Mucosa of stomach (tissue), 1 donor: Measurements from ENCODE around the gene LPP.

Source experiments
- H3K27me3 ChIP-seq: one replicate; pipeline ENCODE4 v1.7.0; 2013; ENCODE audit warnings: mild to moderate bottlenecking, low read length; ENCODE audit not compliant: control insufficient read depth, insufficient read depth
- H3K36me3 ChIP-seq: one replicate; pipeline ENCODE4 v1.7.0; 2013; ENCODE audit warnings: low read length; ENCODE audit not compliant: control insufficient read depth, insufficient read depth
- H3K4me1 ChIP-seq: one replicate; pipeline ENCODE4 v1.7.0; 2013; ENCODE audit warnings: mild to moderate bottlenecking, low read length; ENCODE audit not compliant: control insufficient read depth, insufficient read depth
- H3K4me3 ChIP-seq: one replicate; pipeline ENCODE4 v1.7.0; 2013; ENCODE audit warnings: low read length
- H3K9ac ChIP-seq: one replicate; pipeline ENCODE4 v1.7.0; 2013; ENCODE audit warnings: mild to moderate bottlenecking, low read length, moderate library complexity
- H3K9me3 ChIP-seq: one replicate; pipeline ENCODE4 v1.7.0; 2013; ENCODE audit warnings: mild to moderate bottlenecking, low read length, moderate library complexity; ENCODE audit not compliant: control insufficient read depth
- donor health status: Pancreatic carcinoma.

Gene LPP

GRCh38 chr3:188854772-188855149 is 700.8 kb downstream of the LPP start:
- Histone ChIP-seq H3K36me3 (no peaks in the 10 kb centered on the region), H3K9ac (no peak overlapping the region), H3K9me3 (no peaks in the 10 kb centered on the region), H3K27me3 (no peaks in the 10 kb centered on the region), H3K4me1 (no peaks in the 10 kb centered on the region), H3K4me3 (no peak overlapping the region)

GRCh38 chr3:188855675-188856074 is 701.7 kb downstream of the LPP start:
- Histone ChIP-seq H3K9me3 (no peaks in the 10 kb centered on the region), H3K36me3 (no peaks in the 10 kb centered on the region), H3K9ac (no peak overlapping the region), H3K4me3 (no peak overlapping the region), H3K27me3 (no peaks in the 10 kb centered on the region), H3K4me1 (no peaks in the 10 kb centered on the region)

GRCh38 chr3:188860147-188860546 is 706.2 kb downstream of the LPP start:
- Histone ChIP-seq H3K4me3 (no peak overlapping the region), H3K9me3 (no peaks in the 10 kb centered on the region), H3K9ac (no peak overlapping the region), H3K36me3 (no peaks in the 10 kb centered on the region), H3K27me3 (no peaks in the 10 kb centered on the region), H3K4me1 (peaks cover 4% of the 10 kb centered on the region)

- Histone ChIP-seq H3K27me3 (no peaks in the 10 kb centered on the region), H3K9ac (no peak overlapping the region), H3K36me3 (no peaks in the 10 kb centered on the region), H3K9me3 (no peaks in the 10 kb centered on the region), H3K4me3 (no peak overlapping the region), H3K4me1 (peaks cover 4% of the 10 kb centered on the region)
Measured at GRCh38 chr3:188861842-188862744, 708.1 kb downstream of the LPP start.

GRCh38 chr3:188863999-188864406 is 710.0 kb downstream of the LPP start:
- Histone ChIP-seq H3K9ac (no peak overlapping the region), H3K4me1 (peaks cover 4% of the 10 kb centered on the region), H3K4me3 (no peak overlapping the region), H3K9me3 (no peaks in the 10 kb centered on the region), H3K36me3 (no peaks in the 10 kb centered on the region), H3K27me3 (no peaks in the 10 kb centered on the region)

GRCh38 chr3:188867691-188868265 is 713.8 kb downstream of the LPP start:
- H3K27me3 ChIP-seq = no peaks in the 10 kb centered on the region
- H3K9me3 ChIP-seq = no peaks in the 10 kb centered on the region
- H3K4me3 ChIP-seq = no peak overlapping the region
- no peak overlapping the region for H3K9ac ChIP-seq
- H3K4me1 ChIP-seq = no peaks in the 10 kb centered on the region
- H3K36me3 ChIP-seq = no peaks in the 10 kb centered on the region

GRCh38 chr3:188868803-188869202 is 714.8 kb downstream of the LPP start:
- Histone ChIP-seq H3K36me3 (no peaks in the 10 kb centered on the region), H3K27me3 (no peaks in the 10 kb centered on the region), H3K9ac (no peak overlapping the region), H3K4me3 (no peak overlapping the region), H3K9me3 (no peaks in the 10 kb centered on the region), H3K4me1 (no peaks in the 10 kb centered on the region)

- no peaks in the 10 kb centered on the region for H3K9me3 ChIP-seq
- no peak overlapping the region for H3K4me3 ChIP-seq
- no peak overlapping the region for H3K9ac ChIP-seq
- no peaks in the 10 kb centered on the region for H3K27me3 ChIP-seq
- no peaks in the 10 kb centered on the region for H3K4me1 ChIP-seq
- no peaks in the 10 kb centered on the region for H3K36me3 ChIP-seq
Measured at GRCh38 chr3:188869628-188870027, 715.7 kb downstream of the LPP start.

- Histone ChIP-seq H3K4me1 (no peaks in the 10 kb centered on the region), H3K36me3 (no peaks in the 10 kb centered on the region), H3K9me3 (no peaks in the 10 kb centered on the region), H3K27me3 (no peaks in the 10 kb centered on the region), H3K4me3 (no peak overlapping the region), H3K9ac (no peak overlapping the region)
Measured at GRCh38 chr3:188870431-188870830, 716.5 kb downstream of the LPP start.

GRCh38 chr3:188874576-188874975 is 720.6 kb downstream of the LPP start:
- Histone ChIP-seq H3K9ac (no peak overlapping the region), H3K4me1 (no peaks in the 10 kb centered on the region), H3K9me3 (no peaks in the 10 kb centered on the region), H3K4me3 (no peak overlapping the region), H3K27me3 (no peaks in the 10 kb centered on the region), H3K36me3 (no peaks in the 10 kb centered on the region)

- H3K9ac ChIP-seq = no peak overlapping the region
- H3K4me3 ChIP-seq = no peak overlapping the region
- H3K9me3 ChIP-seq = no peaks in the 10 kb centered on the region
- no peaks in the 10 kb centered on the region for H3K36me3 ChIP-seq
- H3K27me3 ChIP-seq = no peaks in the 10 kb centered on the region
- no peaks in the 10 kb centered on the region for H3K4me1 ChIP-seq
Measured at GRCh38 chr3:188875413-188875812, 721.5 kb downstream of the LPP start.

GRCh38 chr3:188876370-188876769 is 722.4 kb downstream of the LPP start:
- H3K27me3 ChIP-seq = no peaks in the 10 kb centered on the region
- no peaks in the 10 kb centered on the region for H3K36me3 ChIP-seq
- no peaks in the 10 kb centered on the region for H3K4me1 ChIP-seq
- H3K9ac ChIP-seq = no peak overlapping the region
- H3K4me3 ChIP-seq = no peak overlapping the region
- H3K9me3 ChIP-seq = no peaks in the 10 kb centered on the region
